ENCODE measurements around the gene SDHC. TPM values are rescaled to one million over a fixed set of nuclear protein-coding genes. Genes with fewer than 3 reads are reported as not detected.

SDHC gene
- total RNA-seq (ENCODE audit: low replicate concordance): 52.1 and 56.5 TPM in 2 replicates

- H3K4me3 ChIP-seq (ENCODE audit: low read depth, low read length): peak within 1 kb of the TSS; percentile 93
- TF ChIP-seq CTCF (IDR thresholded peaks at IDR 0.05; ENCODE audit: insufficient read depth, low read length): peak; percentile 59
- peak; percentile 89 for DNase-seq (ENCODE audit: low read depth)
Observed at GRCh38 chr1:161314201-161314981, at the start of gene SDHC. TSS of gene SDHC (plus strand) at chr1:161314381. CDS start at chr1:161314406, 25 bp downstream.

GRCh38 chr1:161265305-161265704 lies 48.9 kb upstream of the SDHC start:
- no peak for DNase-seq (ENCODE audit: low read depth)
- no peak overlapping the region for H3K4me3 ChIP-seq (ENCODE audit: low read depth, low read length)
- no peak for TF ChIP-seq CTCF (IDR thresholded peaks at IDR 0.05; ENCODE audit: insufficient read depth, low read length)

GRCh38 chr1:161266202-161266601 lies 48.0 kb upstream of the SDHC start:
- TF ChIP-seq CTCF (IDR thresholded peaks at IDR 0.05; ENCODE audit: insufficient read depth, low read length): no peak
- H3K4me3 ChIP-seq (ENCODE audit: low read depth, low read length): no peak overlapping the region
- DNase-seq (ENCODE audit: low read depth): no peak

- no peak for TF ChIP-seq CTCF (IDR thresholded peaks at IDR 0.05; ENCODE audit: insufficient read depth, low read length)
- H3K4me3 ChIP-seq (ENCODE audit: low read depth, low read length): no peak overlapping the region
- no peak for DNase-seq (ENCODE audit: low read depth)
Observed at GRCh38 chr1:161266836-161267235, 47.3 kb upstream of the SDHC start.

GRCh38 chr1:161267321-161267720 lies 46.9 kb upstream of the SDHC start:
- no peak for TF ChIP-seq CTCF (IDR thresholded peaks at IDR 0.05; ENCODE audit: insufficient read depth, low read length)
- no peak for DNase-seq (ENCODE audit: low read depth)

GRCh38 chr1:161273402-161273801 lies 40.8 kb upstream of the SDHC start:
- no peak overlapping the region for H3K4me3 ChIP-seq (ENCODE audit: low read depth, low read length)
- TF ChIP-seq CTCF (IDR thresholded peaks at IDR 0.05; ENCODE audit: insufficient read depth, low read length): no peak
- DNase-seq (ENCODE audit: low read depth): peak; percentile 15

More at GRCh38 chr1:161267321-161267720, 46.9 kb upstream of the SDHC start:
- no peak overlapping the region for H3K4me3 ChIP-seq (ENCODE audit: low read depth, low read length)

All from fibroblast of the aortic adventitia (primary cell).